SK-N-SH treated with all-trans-retinoic acid at 6 μM for 48 hours (cell line): ENCODE measurements around the gene SNED1.

Experiments used
- ATAC-seq: fragments of 200-7000 bp; cut with Tn5 transposase; 3 replicates; pipeline ENCODE4 v1.9.1; 2020; ENCODE audit warnings: mild to moderate bottlenecking, moderate library complexity
- ARNTL ChIP-seq: fragments of 450-650 bp; formaldehyde crosslinking; IDR thresholded peaks from 2 replicates; pipeline ENCODE4 v1.5.0; 2020; ENCODE audit warnings: low read depth, mild to moderate bottlenecking, moderate library complexity, borderline replicate concordance
- CSDC2 ChIP-seq: fragments of 250-450 bp; sonication (Bioruptor Pico); IDR thresholded peaks from 2 replicates; pipeline ENCODE4 v1.5.0; 2020; ENCODE audit warnings: mild to moderate bottlenecking, moderate library complexity
- ISL1 ChIP-seq: fragments of 250-450 bp; sonication (Bioruptor Pico); IDR thresholded peaks from 2 replicates; pipeline ENCODE4 v2.1.2; 2022; ENCODE audit warnings: mild to moderate bottlenecking, moderate library complexity
- PPARA ChIP-seq: fragments of 250-450 bp; sonication (Bioruptor Pico); IDR thresholded peaks from 2 replicates; pipeline ENCODE4 v1.5.0; 2020; ENCODE audit warnings: mild to moderate bottlenecking, borderline replicate concordance
- RARB ChIP-seq: fragments of 250-450 bp; sonication (Bioruptor Pico); IDR thresholded peaks from 2 replicates; pipeline ENCODE4 v1.8.0; 2021; ENCODE audit warnings: mild to moderate bottlenecking, moderate library complexity
- SNAI2 ChIP-seq: fragments of 250-450 bp; sonication (Bioruptor Pico); IDR thresholded peaks from 2 replicates; pipeline ENCODE4 v1.5.0; 2020; ENCODE audit warnings: mild to moderate bottlenecking, moderate library complexity
- TOX ChIP-seq: fragments of 250-450 bp; sonication (Bioruptor Pico); IDR thresholded peaks from 2 replicates; pipeline ENCODE4 v1.8.0; 2021; ENCODE audit warnings: mild to moderate bottlenecking, moderate library complexity, borderline replicate concordance
- ZC3H10 ChIP-seq: fragments of 250-450 bp; sonication (Bioruptor Pico); IDR thresholded peaks from 2 replicates; pipeline ENCODE4 v1.5.1; 2021; ENCODE audit warnings: mild to moderate bottlenecking, moderate library complexity
- ZFP3 ChIP-seq: fragments of 250-450 bp; sonication (Bioruptor Pico); IDR thresholded peaks from 2 replicates; pipeline ENCODE4 v1.5.0; 2020; ENCODE audit warnings: mild to moderate bottlenecking, moderate library complexity
- ZFP30 ChIP-seq: fragments of 450-650 bp; formaldehyde crosslinking; IDR thresholded peaks from 2 replicates; pipeline ENCODE4 v1.5.0; 2022; ENCODE audit warnings: mild to moderate bottlenecking, moderate library complexity
- ZNF565 ChIP-seq: fragments of 450-650 bp; formaldehyde crosslinking; conservative IDR thresholded peaks from 2 replicates; pipeline ENCODE4 v1.5.0; 2020; ENCODE audit warnings: low read depth, mild to moderate bottlenecking, moderate library complexity
- ZNF8 ChIP-seq: fragments of 450-650 bp; formaldehyde crosslinking; IDR thresholded peaks from 2 replicates; pipeline ENCODE4 v1.5.0; 2020; ENCODE audit warnings: mild to moderate bottlenecking, moderate library complexity
- TF ChIP-seq, protein P1 (sequence below): fragments of 250-450 bp; sonication (Bioruptor Pico); IDR thresholded peaks from 2 replicates; pipeline ENCODE4 v1.8.0; 2021; ENCODE audit warnings: low read depth, mild to moderate bottlenecking, moderate library complexity, borderline replicate concordance
- TF ChIP-seq, protein P2 (sequence below): fragments of 250-450 bp; sonication (Bioruptor Pico); IDR thresholded peaks from 2 replicates; pipeline ENCODE4 v1.8.0; 2020; ENCODE audit warnings: mild to moderate bottlenecking, moderate library complexity, borderline replicate concordance
- TF ChIP-seq, protein P3 (sequence below): fragments of 250-450 bp; sonication (Bioruptor Pico); IDR thresholded peaks from 2 replicates; pipeline ENCODE4 v1.5.1; 2021; ENCODE audit warnings: mild to moderate bottlenecking, moderate library complexity
- TF ChIP-seq, protein P4 (sequence below): fragments of 250-450 bp; sonication (Bioruptor Pico); IDR thresholded peaks from 2 replicates; pipeline ENCODE4 v1.5.0; 2020; ENCODE audit warnings: mild to moderate bottlenecking, moderate library complexity

The SNED1 gene

DNA sequence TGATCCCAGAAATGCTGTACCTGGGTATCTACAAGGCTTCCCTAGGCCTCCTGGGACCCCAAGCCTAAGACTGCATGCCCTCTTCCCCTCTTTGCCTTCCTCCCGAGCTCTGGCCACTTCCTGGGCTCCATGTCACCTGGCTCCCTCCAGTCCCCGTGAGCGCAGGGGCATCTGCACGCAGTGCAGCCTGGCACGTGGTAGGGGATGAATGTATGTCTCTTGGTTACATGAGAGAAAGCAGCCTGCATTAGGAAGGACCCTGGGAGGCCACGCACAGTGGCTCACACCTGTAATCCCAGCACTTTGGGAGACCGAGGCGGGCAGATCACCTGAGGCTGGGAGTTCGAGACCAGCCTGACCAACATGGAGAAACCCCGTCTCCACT, 135.0 kb downstream of the SNED1 start:
- TF ChIP-seq SNAI2 (no peak), ARNTL (CRISPR knock-in tag) (no peak), ZFP30 (CRISPR knock-in tag) (no peak), CSDC2 (CRISPR knock-in tag) (no peak), PPARA (CRISPR knock-in tag) (no peak), ZNF8 (no peak), ZNF565 (CRISPR knock-in tag) (no peak)
- TF ChIP-seq, protein P1, sequence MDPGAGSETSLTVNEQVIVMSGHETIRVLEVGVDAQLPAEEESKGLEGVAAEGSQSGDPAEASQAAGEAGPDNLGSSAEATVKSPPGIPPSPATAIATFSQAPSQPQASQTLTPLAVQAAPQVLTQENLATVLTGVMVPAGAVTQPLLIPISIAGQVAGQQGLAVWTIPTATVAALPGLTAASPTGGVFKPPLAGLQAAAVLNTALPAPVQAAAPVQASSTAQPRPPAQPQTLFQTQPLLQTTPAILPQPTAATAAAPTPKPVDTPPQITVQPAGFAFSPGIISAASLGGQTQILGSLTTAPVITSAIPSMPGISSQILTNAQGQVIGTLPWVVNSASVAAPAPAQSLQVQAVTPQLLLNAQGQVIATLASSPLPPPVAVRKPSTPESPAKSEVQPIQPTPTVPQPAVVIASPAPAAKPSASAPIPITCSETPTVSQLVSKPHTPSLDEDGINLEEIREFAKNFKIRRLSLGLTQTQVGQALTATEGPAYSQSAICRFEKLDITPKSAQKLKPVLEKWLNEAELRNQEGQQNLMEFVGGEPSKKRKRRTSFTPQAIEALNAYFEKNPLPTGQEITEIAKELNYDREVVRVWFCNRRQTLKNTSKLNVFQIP (CRISPR knock-in tag): no peak
- TF ChIP-seq, protein P2, sequence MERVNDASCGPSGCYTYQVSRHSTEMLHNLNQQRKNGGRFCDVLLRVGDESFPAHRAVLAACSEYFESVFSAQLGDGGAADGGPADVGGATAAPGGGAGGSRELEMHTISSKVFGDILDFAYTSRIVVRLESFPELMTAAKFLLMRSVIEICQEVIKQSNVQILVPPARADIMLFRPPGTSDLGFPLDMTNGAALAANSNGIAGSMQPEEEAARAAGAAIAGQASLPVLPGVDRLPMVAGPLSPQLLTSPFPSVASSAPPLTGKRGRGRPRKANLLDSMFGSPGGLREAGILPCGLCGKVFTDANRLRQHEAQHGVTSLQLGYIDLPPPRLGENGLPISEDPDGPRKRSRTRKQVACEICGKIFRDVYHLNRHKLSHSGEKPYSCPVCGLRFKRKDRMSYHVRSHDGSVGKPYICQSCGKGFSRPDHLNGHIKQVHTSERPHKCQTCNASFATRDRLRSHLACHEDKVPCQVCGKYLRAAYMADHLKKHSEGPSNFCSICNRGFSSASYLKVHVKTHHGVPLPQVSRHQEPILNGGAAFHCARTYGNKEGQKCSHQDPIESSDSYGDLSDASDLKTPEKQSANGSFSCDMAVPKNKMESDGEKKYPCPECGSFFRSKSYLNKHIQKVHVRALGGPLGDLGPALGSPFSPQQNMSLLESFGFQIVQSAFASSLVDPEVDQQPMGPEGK (CRISPR knock-in tag): no peak
- TF ChIP-seq, protein P3, sequence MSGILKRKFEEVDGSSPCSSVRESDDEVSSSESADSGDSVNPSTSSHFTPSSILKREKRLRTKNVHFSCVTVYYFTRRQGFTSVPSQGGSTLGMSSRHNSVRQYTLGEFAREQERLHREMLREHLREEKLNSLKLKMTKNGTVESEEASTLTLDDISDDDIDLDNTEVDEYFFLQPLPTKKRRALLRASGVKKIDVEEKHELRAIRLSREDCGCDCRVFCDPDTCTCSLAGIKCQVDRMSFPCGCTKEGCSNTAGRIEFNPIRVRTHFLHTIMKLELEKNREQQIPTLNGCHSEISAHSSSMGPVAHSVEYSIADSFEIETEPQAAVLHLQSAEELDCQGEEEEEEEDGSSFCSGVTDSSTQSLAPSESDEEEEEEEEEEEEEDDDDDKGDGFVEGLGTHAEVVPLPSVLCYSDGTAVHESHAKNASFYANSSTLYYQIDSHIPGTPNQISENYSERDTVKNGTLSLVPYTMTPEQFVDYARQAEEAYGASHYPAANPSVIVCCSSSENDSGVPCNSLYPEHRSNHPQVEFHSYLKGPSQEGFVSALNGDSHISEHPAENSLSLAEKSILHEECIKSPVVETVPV (CRISPR knock-in tag): no peak
- no peak for ATAC-seq

DNA sequence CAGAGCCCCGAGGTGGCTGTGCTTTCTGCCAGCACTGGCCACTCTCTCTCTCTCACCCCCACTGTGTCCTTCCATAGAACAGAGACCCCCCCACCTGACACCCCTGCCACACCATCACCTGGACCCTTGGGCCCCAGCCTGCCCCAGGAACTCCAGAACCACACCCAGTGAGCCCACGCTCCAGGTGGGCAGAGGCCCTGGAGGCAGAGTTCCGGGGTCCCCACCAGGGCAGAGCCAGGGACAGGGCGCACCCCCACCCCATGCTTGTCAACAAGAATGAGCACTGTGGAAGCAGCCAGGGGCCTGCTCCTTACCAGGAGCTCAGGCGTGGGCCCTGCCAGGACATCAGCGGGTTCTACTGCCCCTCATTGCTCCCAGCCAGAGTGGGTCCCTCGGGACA, 136.3 kb downstream of the SNED1 start:
- ATAC-seq: no peak
- TF ChIP-seq, protein P4, sequence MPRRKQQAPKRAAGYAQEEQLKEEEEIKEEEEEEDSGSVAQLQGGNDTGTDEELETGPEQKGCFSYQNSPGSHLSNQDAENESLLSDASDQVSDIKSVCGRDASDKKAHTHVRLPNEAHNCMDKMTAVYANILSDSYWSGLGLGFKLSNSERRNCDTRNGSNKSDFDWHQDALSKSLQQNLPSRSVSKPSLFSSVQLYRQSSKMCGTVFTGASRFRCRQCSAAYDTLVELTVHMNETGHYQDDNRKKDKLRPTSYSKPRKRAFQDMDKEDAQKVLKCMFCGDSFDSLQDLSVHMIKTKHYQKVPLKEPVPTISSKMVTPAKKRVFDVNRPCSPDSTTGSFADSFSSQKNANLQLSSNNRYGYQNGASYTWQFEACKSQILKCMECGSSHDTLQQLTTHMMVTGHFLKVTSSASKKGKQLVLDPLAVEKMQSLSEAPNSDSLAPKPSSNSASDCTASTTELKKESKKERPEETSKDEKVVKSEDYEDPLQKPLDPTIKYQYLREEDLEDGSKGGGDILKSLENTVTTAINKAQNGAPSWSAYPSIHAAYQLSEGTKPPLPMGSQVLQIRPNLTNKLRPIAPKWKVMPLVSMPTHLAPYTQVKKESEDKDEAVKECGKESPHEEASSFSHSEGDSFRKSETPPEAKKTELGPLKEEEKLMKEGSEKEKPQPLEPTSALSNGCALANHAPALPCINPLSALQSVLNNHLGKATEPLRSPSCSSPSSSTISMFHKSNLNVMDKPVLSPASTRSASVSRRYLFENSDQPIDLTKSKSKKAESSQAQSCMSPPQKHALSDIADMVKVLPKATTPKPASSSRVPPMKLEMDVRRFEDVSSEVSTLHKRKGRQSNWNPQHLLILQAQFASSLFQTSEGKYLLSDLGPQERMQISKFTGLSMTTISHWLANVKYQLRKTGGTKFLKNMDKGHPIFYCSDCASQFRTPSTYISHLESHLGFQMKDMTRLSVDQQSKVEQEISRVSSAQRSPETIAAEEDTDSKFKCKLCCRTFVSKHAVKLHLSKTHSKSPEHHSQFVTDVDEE (CRISPR knock-in tag): no peak
- no peak for TF ChIP-seq ISL1 (CRISPR knock-in tag)
- TF ChIP-seq ZFP3 (CRISPR knock-in tag): no peak

DNA sequence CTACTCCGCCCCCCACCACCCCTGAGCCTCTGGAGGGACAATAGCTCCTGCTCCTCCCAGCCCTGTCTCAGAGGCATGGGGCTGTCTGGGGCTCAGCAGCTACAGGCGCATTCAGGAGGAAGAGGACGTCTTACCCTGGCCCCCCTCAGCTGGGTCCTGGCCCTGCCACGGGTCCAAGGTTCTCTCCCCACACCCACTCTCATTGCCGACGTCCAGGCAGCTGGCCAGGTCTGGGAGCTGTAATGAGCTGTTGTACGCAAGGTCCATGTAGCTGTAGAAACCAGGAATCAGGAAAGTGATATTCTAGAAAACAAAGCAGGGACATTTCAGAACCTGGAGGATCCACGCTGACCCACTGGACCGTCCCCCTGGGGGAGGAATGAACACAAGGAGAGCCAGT, 137.3 kb downstream of the SNED1 start:
- no peak for ATAC-seq
- TF ChIP-seq, protein P4 (CRISPR knock-in tag): no peak
- TF ChIP-seq ZC3H10 (no peak), ZNF8 (no peak), ISL1 (CRISPR knock-in tag) (no peak), RARB (CRISPR knock-in tag) (no peak), TOX (no peak), ZNF565 (CRISPR knock-in tag) (no peak), PPARA (CRISPR knock-in tag) (no peak)
- TF ChIP-seq, protein P1 (CRISPR knock-in tag): no peak
